Measurements from ENCODE around the gene PIKFYVE. TPM values are rescaled to one million over a fixed set of nuclear protein-coding genes. Genes with fewer than 3 reads are reported as not detected.
"Not testable (repeated sequence)": the region's sequence is repeated elsewhere in the genome, so short reads cannot be mapped to it uniquely, and the experiment has no call there.

PIKFYVE gene
- total RNA-seq, 8 experiments from 2014 or later, result 20.0 to 57.9 (median 26.1) TPM

GRCh38 chr2:208256192-208256782, 9.8 kb upstream of the PIKFYVE start:
- WGBS, 10 experiments, result 60 to 100% (median 89%) methylated on average over 1 to 10 of the region's 10 CpGs; no CpG with 5 or more reads in 1 of the 10 experiments
- in situ Hi-C loops (cut with MboI; ENCODE audit: low pct_unique_long_range_greater_than_20kb in 2 of 9, low sequenced_read_pairs in 9 of 9, unreplicated experiment in 9 of 9), result loop anchor here in 3 of 9 experiments (25.0 kb wide), 1 partner anchor 144 kb away; the partner anchor contains the start of gene CRYGD (in 3 of the 3)
- H3K4me3 ChIP-seq, result no peak overlapping the region
- peaks cover 24 to 28% of the 10 kb centered on the region in 2 donors for H3K4me1 ChIP-seq (replicated peaks in 1 of 2)
- ATAC-seq (replicated peaks in 6 of 8), result no peak
- H3K27ac ChIP-seq, result no peak overlapping the region

- H3K27ac ChIP-seq, result peak overlapping the region in 1 of 2 donors; percentile 67
- H3K4me3 ChIP-seq; ATAC-seq (replicated peaks in 6 of 8): not testable (repeated sequence)
- in situ Hi-C loops (cut with MboI; ENCODE audit: low pct_unique_long_range_greater_than_20kb in 2 of 9, low sequenced_read_pairs in 9 of 9, unreplicated experiment in 9 of 9), result loop anchor here in 3 of 9 experiments (25.0 kb wide), 1 partner anchor 145 kb away; the partner anchor contains the start of gene CRYGD (in 3 of the 3)
- H3K4me1 ChIP-seq (replicated peaks in 1 of 2), result peaks cover 20 to 21% of the 10 kb centered on the region in 2 donors
- 11 to 87% (median 61%) methylated on average over 2 to 9 of the region's 12 CpGs; no CpG with 5 or more reads in 1 of the 10 experiments for WGBS, 10 experiments
These were observed 8.9 kb upstream of the PIKFYVE start for GRCh38 chr2:208256849-208257813.

GRCh38 chr2:208265371-208265800, 669 bp upstream of the PIKFYVE start:
- peak; percentile 8 to 48 (median 20) for ATAC-seq (replicated peaks in 6 of 8)
- Histone ChIP-seq H3K4me3 (peak overlapping the region; percentile 69 to 88 (median 78)), H3K27ac (peak overlapping the region; percentile 6 to 85), H3K4me1 (replicated peaks in 1 of 2) (peaks cover 10% of the 10 kb centered on the region in 2 donors)
- in situ Hi-C loops (cut with MboI; ENCODE audit: low pct_unique_long_range_greater_than_20kb in 2 of 9, low sequenced_read_pairs in 9 of 9, unreplicated experiment in 9 of 9), result loop anchor here in 3 of 9 experiments (25.0 kb wide), 1 partner anchor 153 kb away; the partner anchor contains the start of gene CRYGD (in 3 of the 3)
- 0 to 50% (median 10%) methylated on average over 1 to 6 of the region's 9 CpGs for WGBS, 10 experiments

GRCh38 chr2:208266553-208266893, 468 bp downstream of the PIKFYVE start:
- ATAC-seq (replicated peaks in 6 of 8), result peak in 3 of 8 experiments; percentile 5 to 7 (median 6)
- H3K27ac ChIP-seq, result peak overlapping the region; percentile 72 to 85
- peak overlapping the region; percentile 69 to 88 (median 78) for H3K4me3 ChIP-seq
- peaks cover 10% of the 10 kb centered on the region in 2 donors for H3K4me1 ChIP-seq (replicated peaks in 1 of 2)
- in situ Hi-C loops (cut with MboI; ENCODE audit: low pct_unique_long_range_greater_than_20kb in 2 of 9, low sequenced_read_pairs in 9 of 9, unreplicated experiment in 9 of 9), result loop anchor here in 3 of 9 experiments (25.0 kb wide), 1 partner anchor 154 kb away; the partner anchor contains the start of gene CRYGD (in 3 of the 3)
- 0 to 3% (median 0%) methylated on average over 1 to 6 of the region's 11 CpGs; no CpG with 5 or more reads in 6 of the 10 experiments for WGBS, 10 experiments

- in situ Hi-C loops (cut with MboI; ENCODE audit: low pct_unique_long_range_greater_than_20kb in 2 of 9, low sequenced_read_pairs in 9 of 9, unreplicated experiment in 9 of 9), result loop anchor here in 3 of 9 experiments (25.0 kb wide), 1 partner anchor 155 kb away; the partner anchor contains the start of gene CRYGD (in 3 of the 3)
- Histone ChIP-seq H3K4me1 (replicated peaks in 1 of 2) (peaks cover 10% of the 10 kb centered on the region in 2 donors), H3K4me3 (peak overlapping the region; percentile 69 to 88 (median 78)), H3K27ac (no peak overlapping the region)
- 0 to 29% (median 6%) methylated on average over 1 to 3 of the region's 3 CpGs; no CpG with 5 or more reads in 2 of the 10 experiments for WGBS, 10 experiments
- no peak for ATAC-seq (replicated peaks in 6 of 8)
These were observed 881 bp downstream of the PIKFYVE start for GRCh38 chr2:208266936-208267335.

GRCh38 chr2:208267526-208267925, 1.5 kb downstream of the PIKFYVE start:
- not testable (repeated sequence) for H3K4me1 ChIP-seq (replicated peaks in 1 of 2); ATAC-seq (replicated peaks in 6 of 8); H3K27ac ChIP-seq
- WGBS, 10 experiments, result 2 to 92% (median 46%) methylated on average over 1 to 9 of the region's 22 CpGs; no CpG with 5 or more reads in 3 of the 10 experiments
- in situ Hi-C loops (cut with MboI; ENCODE audit: low pct_unique_long_range_greater_than_20kb in 2 of 9, low sequenced_read_pairs in 9 of 9, unreplicated experiment in 9 of 9), result loop anchor here in 3 of 9 experiments (25.0 kb wide), 1 partner anchor 155 kb away; the partner anchor contains the start of gene CRYGD (in 3 of the 3)
- H3K4me3 ChIP-seq, result peak overlapping the region; percentile 69 to 88 (median 78)

- WGBS, 10 experiments, result 66 to 100% (median 86%) methylated on average over 4 to 8 of the region's 8 CpGs; no CpG with 5 or more reads in 1 of the 10 experiments
- Histone ChIP-seq H3K4me1 (replicated peaks in 1 of 2) (peaks cover 10% of the 10 kb centered on the region in 2 donors), H3K27ac (no peak overlapping the region), H3K4me3 (peak overlapping the region in 1 of 5 donors; percentile 70)
- no peak for ATAC-seq (replicated peaks in 6 of 8)
- in situ Hi-C loops (cut with MboI; ENCODE audit: low pct_unique_long_range_greater_than_20kb in 2 of 9, low sequenced_read_pairs in 9 of 9, unreplicated experiment in 9 of 9), result loop anchor here in 3 of 9 experiments (25.0 kb wide), 1 partner anchor 156 kb away; the partner anchor contains the start of gene CRYGD (in 3 of the 3)
These were observed 2.3 kb downstream of the PIKFYVE start for GRCh38 chr2:208268156-208268952.

GRCh38 chr2:208269091-208269490, 3.0 kb downstream of the PIKFYVE start:
- ATAC-seq (replicated peaks in 6 of 8), result no peak
- 20 to 100% (median 96%) methylated on average over 1 to 2 of the region's 2 CpGs; no CpG with 5 or more reads in 4 of the 10 experiments for WGBS, 10 experiments
- in situ Hi-C loops (cut with MboI; ENCODE audit: low pct_unique_long_range_greater_than_20kb in 2 of 9, low sequenced_read_pairs in 9 of 9, unreplicated experiment in 9 of 9), result loop anchor here in 3 of 9 experiments (25.0 kb wide), 1 partner anchor 157 kb away; the partner anchor contains the start of gene CRYGD (in 3 of the 3)
- Histone ChIP-seq H3K4me1 (replicated peaks in 1 of 2) (peaks cover 10% of the 10 kb centered on the region in 2 donors), H3K4me3 (no peak overlapping the region), H3K27ac (no peak overlapping the region)

GRCh38 chr2:208274748-208275147, 8.7 kb downstream of the PIKFYVE start:
- H3K27ac ChIP-seq, result no peak overlapping the region
- no peaks in the 10 kb centered on the region for H3K4me1 ChIP-seq (replicated peaks in 1 of 2)
- no peak overlapping the region for H3K4me3 ChIP-seq
- peak in 1 of 8 experiments; percentile 16 for ATAC-seq (replicated peaks in 6 of 8)
- in situ Hi-C loops (cut with MboI; ENCODE audit: low pct_unique_long_range_greater_than_20kb in 2 of 9, low sequenced_read_pairs in 9 of 9, unreplicated experiment in 9 of 9), result loop anchor here in 3 of 9 experiments (25.0 kb wide), 1 partner anchor 162 kb away; the partner anchor contains the start of gene CRYGD (in 3 of the 3)

GRCh38 chr2:208278549-208278948, 12.5 kb downstream of the PIKFYVE start:
- ATAC-seq (replicated peaks in 6 of 8), result no peak
- in situ Hi-C loops (cut with MboI; ENCODE audit: low pct_unique_long_range_greater_than_20kb in 2 of 9, low sequenced_read_pairs in 9 of 9, unreplicated experiment in 9 of 9), result no loop called here
- 83 to 100% (median 100%) methylated on average over 1 to 2 of the region's 2 CpGs; no CpG with 5 or more reads in 1 of the 10 experiments for WGBS, 10 experiments
- Histone ChIP-seq H3K4me1 (replicated peaks in 1 of 2) (no peaks in the 10 kb centered on the region), H3K4me3 (no peak overlapping the region), H3K27ac (no peak overlapping the region)

- no peak for ATAC-seq (replicated peaks in 6 of 8)
- WGBS, 10 experiments, result 82 to 100% (median 94%) methylated on average over 1 to 2 of the region's 2 CpGs
- Histone ChIP-seq H3K27ac (no peak overlapping the region), H3K4me1 (replicated peaks in 1 of 2) (no peaks in the 10 kb centered on the region), H3K4me3 (no peak overlapping the region)
- in situ Hi-C loops (cut with MboI; ENCODE audit: low pct_unique_long_range_greater_than_20kb in 2 of 9, low sequenced_read_pairs in 9 of 9, unreplicated experiment in 9 of 9), result no loop called here
These were observed 13.2 kb downstream of the PIKFYVE start for GRCh38 chr2:208279236-208279635.

- Histone ChIP-seq H3K4me1 (replicated peaks in 1 of 2) (no peaks in the 10 kb centered on the region), H3K27ac (no peak overlapping the region), H3K4me3 (no peak overlapping the region)
- ATAC-seq (replicated peaks in 6 of 8), result no peak
- in situ Hi-C loops (cut with MboI; ENCODE audit: low pct_unique_long_range_greater_than_20kb in 2 of 9, low sequenced_read_pairs in 9 of 9, unreplicated experiment in 9 of 9), result no loop called here
- 76 to 100% (median 100%) methylated on average over 1 to 2 of the region's 2 CpGs; no CpG with 5 or more reads in 3 of the 10 experiments for WGBS, 10 experiments
These were observed 14.2 kb downstream of the PIKFYVE start for GRCh38 chr2:208280234-208280633.

Measured in motor neuron (in vitro differentiated cells).